ENCODE results near the gene IDE.

IDE gene

DNA sequence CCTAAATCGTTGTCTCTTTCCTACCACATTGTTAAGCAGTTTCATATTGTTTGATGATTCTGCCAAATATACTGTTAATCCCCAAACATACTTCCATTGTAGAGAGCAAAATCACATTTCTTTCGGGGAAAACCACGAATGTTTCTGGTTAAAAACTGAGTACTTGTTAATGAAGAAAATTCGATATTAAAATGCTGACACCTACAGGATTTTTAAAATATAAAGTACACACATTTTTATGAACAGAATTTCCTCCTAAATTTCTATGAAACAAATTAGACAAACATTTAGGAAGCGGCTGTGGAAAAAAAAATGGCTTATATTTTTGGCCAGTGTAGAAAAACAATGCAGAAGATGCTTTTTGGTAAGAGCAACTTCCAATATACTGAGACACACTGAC lies 68.8 kb downstream of the IDE start:
- Histone ChIP-seq H3K27ac (ENCODE audit: low read length) (no peak overlapping the region), H3K79me2 (ENCODE audit: low read length) (no peaks in the 10 kb centered on the region), H3K27me3 (replicated peaks; ENCODE audit: insufficient read depth, low read length) (no peaks in the 10 kb centered on the region), H3K9ac (ENCODE audit: low read length) (no peak overlapping the region), H3K36me3 (replicated peaks; ENCODE audit: insufficient read depth, low read length) (no peaks in the 10 kb centered on the region; the same call in 1 of the 2 replicates), H3K9me2 (replicated peaks; ENCODE audit: insufficient read depth, low read length) (no peaks in the 10 kb centered on the region), H3K4me3 (ENCODE audit: low read length) (no peak overlapping the region), H3K9me3 (replicated peaks; ENCODE audit: insufficient read depth, low read length) (no peaks in the 10 kb centered on the region), H2AFZ (ENCODE audit: low read length) (no peak overlapping the region), H3K4me1 (ENCODE audit: low read length) (no peaks in the 10 kb centered on the region), H3K4me2 (ENCODE audit: low read depth, low read length) (no peak overlapping the region), H3F3A (ENCODE audit: insufficient read depth, low read length) (no peaks in the 10 kb centered on the region), H4K20me1 (ENCODE audit: insufficient read depth, low read length) (no peaks in the 10 kb centered on the region)
- no peak for DNase-seq
- TF ChIP-seq CTCF (IDR thresholded peaks at IDR 0.05; ENCODE audit: low read length): no peak
- TF ChIP-seq EZH2 (optimal IDR thresholded peaks at IDR 0.05; ENCODE audit: low read depth, low read length): no peak
- no peak for TF ChIP-seq EZH2phosphoT487 (IDR thresholded peaks at IDR 0.05; ENCODE audit: low read length)

GRCh38 chr10:92502296-92502808 lies 71.5 kb downstream of the IDE start:
- H3K9me2 ChIP-seq (replicated peaks; ENCODE audit: insufficient read depth, low read length): no peaks in the 10 kb centered on the region
- no peaks in the 10 kb centered on the region for H3F3A ChIP-seq (ENCODE audit: insufficient read depth, low read length)
- no peak overlapping the region for H3K4me3 ChIP-seq (ENCODE audit: low read length)
- no peak overlapping the region for H2AFZ ChIP-seq (ENCODE audit: low read length)
- H3K9ac ChIP-seq (ENCODE audit: low read length): no peak overlapping the region
- H3K4me1 ChIP-seq (ENCODE audit: low read length): no peaks in the 10 kb centered on the region
- no peaks in the 10 kb centered on the region for H4K20me1 ChIP-seq (ENCODE audit: insufficient read depth, low read length)
- no peak for DNase-seq
- no peaks in the 10 kb centered on the region for H3K79me2 ChIP-seq (ENCODE audit: low read length)
- no peaks in the 10 kb centered on the region for H3K9me3 ChIP-seq (replicated peaks; ENCODE audit: insufficient read depth, low read length)
- no peaks in the 10 kb centered on the region; the same call in 1 of the 2 replicates for H3K36me3 ChIP-seq (replicated peaks; ENCODE audit: insufficient read depth, low read length)
- no peak overlapping the region for H3K27ac ChIP-seq (ENCODE audit: low read length)
- H3K27me3 ChIP-seq (replicated peaks; ENCODE audit: insufficient read depth, low read length): no peaks in the 10 kb centered on the region
- no peak overlapping the region for H3K4me2 ChIP-seq (ENCODE audit: low read depth, low read length)
- no peak for TF ChIP-seq CTCF (IDR thresholded peaks at IDR 0.05; ENCODE audit: low read length)
- TF ChIP-seq EZH2phosphoT487 (IDR thresholded peaks at IDR 0.05; ENCODE audit: low read length): no peak
- TF ChIP-seq EZH2 (optimal IDR thresholded peaks at IDR 0.05; ENCODE audit: low read depth, low read length): no peak

- H3K27me3 ChIP-seq (replicated peaks; ENCODE audit: insufficient read depth, low read length): no peaks in the 10 kb centered on the region
- H3K9me2 ChIP-seq (replicated peaks; ENCODE audit: insufficient read depth, low read length): no peaks in the 10 kb centered on the region
- no peaks in the 10 kb centered on the region for H3K79me2 ChIP-seq (ENCODE audit: low read length)
- H3F3A ChIP-seq (ENCODE audit: insufficient read depth, low read length): no peaks in the 10 kb centered on the region
- DNase-seq: no peak
- TF ChIP-seq EZH2phosphoT487 (IDR thresholded peaks at IDR 0.05; ENCODE audit: low read length): no peak
- no peak for TF ChIP-seq EZH2 (optimal IDR thresholded peaks at IDR 0.05; ENCODE audit: low read depth, low read length)
- no peak for TF ChIP-seq CTCF (IDR thresholded peaks at IDR 0.05; ENCODE audit: low read length)
- H3K36me3 ChIP-seq (replicated peaks; ENCODE audit: insufficient read depth, low read length): no peaks in the 10 kb centered on the region; the same call in 1 of the 2 replicates
- no peaks in the 10 kb centered on the region for H3K4me1 ChIP-seq (ENCODE audit: low read length)
- no peak overlapping the region for H3K4me3 ChIP-seq (ENCODE audit: low read length)
- H3K9ac ChIP-seq (ENCODE audit: low read length): no peak overlapping the region
- H2AFZ ChIP-seq (ENCODE audit: low read length): no peak overlapping the region
- H3K27ac ChIP-seq (ENCODE audit: low read length): no peak overlapping the region
- H3K9me3 ChIP-seq (replicated peaks; ENCODE audit: insufficient read depth, low read length): no peaks in the 10 kb centered on the region
- no peaks in the 10 kb centered on the region for H4K20me1 ChIP-seq (ENCODE audit: insufficient read depth, low read length)
- no peak overlapping the region for H3K4me2 ChIP-seq (ENCODE audit: low read depth, low read length)
Measured at GRCh38 chr10:92493362-92493761, 80.5 kb downstream of the IDE start.
